T follicular helper cell (primary cell): ENCODE results near the gene MYOD1.

Source experiments
- DNase-seq: peaks from one replicate; pipeline ENCODE4 v3.0.0-alpha.2; 2020; ENCODE audit warnings: low read depth
- total RNA-seq, 2 experiments: gene quantifications; one replicate each; lab custom pipeline; 2026; lab: John Stamatoyannopoulos, UW

Gene MYOD1
- 0 reads per million in 2 experiments for total RNA-seq

- no peak for DNase-seq
Measured at GRCh38 chr11:17719028-17719937, at the start of gene MYOD1. Gene MYOD1 (plus strand): TSS chr11:17719571. CDS start chr11:17719783, 212 bp downstream.

GRCh38 chr11:17672469-17672868 lies 46.9 kb upstream of the MYOD1 start:
- DNase-seq = no peak

- DNase-seq = no peak
Measured at GRCh38 chr11:17673951-17674350, 45.4 kb upstream of the MYOD1 start.

GRCh38 chr11:17682848-17683247 lies 36.5 kb upstream of the MYOD1 start:
- no peak for DNase-seq

- no peak for DNase-seq
Measured at GRCh38 chr11:17683377-17684161, 35.8 kb upstream of the MYOD1 start.

GRCh38 chr11:17684550-17684949 lies 34.8 kb upstream of the MYOD1 start:
- no peak for DNase-seq

- DNase-seq = no peak
Measured at GRCh38 chr11:17686231-17686980, 33.0 kb upstream of the MYOD1 start.

GRCh38 chr11:17687946-17688670 lies 31.3 kb upstream of the MYOD1 start:
- no peak for DNase-seq

- no peak for DNase-seq
Measured at GRCh38 chr11:17691550-17691949, 27.8 kb upstream of the MYOD1 start.

- DNase-seq = no peak
Measured at GRCh38 chr11:17691976-17692375, 27.4 kb upstream of the MYOD1 start.

GRCh38 chr11:17692931-17693330 lies 26.4 kb upstream of the MYOD1 start:
- DNase-seq = no peak

GRCh38 chr11:17693531-17693930 lies 25.8 kb upstream of the MYOD1 start:
- no peak for DNase-seq

GRCh38 chr11:17694494-17695110 lies 24.8 kb upstream of the MYOD1 start:
- no peak for DNase-seq

GRCh38 chr11:17695454-17696441 lies 23.6 kb upstream of the MYOD1 start:
- no peak for DNase-seq

GRCh38 chr11:17696741-17697140 lies 22.6 kb upstream of the MYOD1 start:
- no peak for DNase-seq

GRCh38 chr11:17697175-17697949 lies 22.0 kb upstream of the MYOD1 start:
- no peak for DNase-seq

GRCh38 chr11:17699147-17700114 lies 19.9 kb upstream of the MYOD1 start:
- no peak for DNase-seq

- no peak for DNase-seq
Measured at GRCh38 chr11:17700991-17701390, 18.4 kb upstream of the MYOD1 start.
